ENCODE results near the gene ADSS2.

ADSS2 gene

GRCh38 chr1:244436336-244437085 is 15.2 kb downstream of the ADSS2 start:
- H3K27ac ChIP-seq (ENCODE audit: poor library complexity, severe bottlenecking), result peak overlapping the region; percentile 69

GRCh38 chr1:244435562-244436205 is 16.0 kb downstream of the ADSS2 start:
- no peaks in the 10 kb centered on the region for H3K27me3 ChIP-seq (ENCODE audit: insufficient read depth, poor library complexity, severe bottlenecking)
- ATAC-seq (ENCODE audit: low read depth) (peak; percentile 60), DNase-seq (ENCODE audit: low spot score) (no peak)
- peaks cover 37% of the 10 kb centered on the region for H3K4me1 ChIP-seq (ENCODE audit: insufficient read depth, poor library complexity, severe bottlenecking)
- no peaks in the 10 kb centered on the region for H3K9me3 ChIP-seq (ENCODE audit: severe bottlenecking)
- no peak for TF ChIP-seq CTCF (IDR thresholded peaks at IDR 0.05; ENCODE audit: poor library complexity, severe bottlenecking)
- peak overlapping the region; percentile 69 for H3K27ac ChIP-seq (ENCODE audit: poor library complexity, severe bottlenecking)
- no peak overlapping the region for H3K4me3 ChIP-seq (ENCODE audit: severe bottlenecking)
- peaks cover 47% of the 10 kb centered on the region for H3K36me3 ChIP-seq (ENCODE audit: low read depth)

More at GRCh38 chr1:244436336-244437085, 15.2 kb downstream of the ADSS2 start:
- Histone ChIP-seq H3K36me3 (ENCODE audit: low read depth) (peaks cover 41% of the 10 kb centered on the region), H3K9me3 (ENCODE audit: severe bottlenecking) (no peaks in the 10 kb centered on the region), H3K27me3 (ENCODE audit: insufficient read depth, poor library complexity, severe bottlenecking) (no peaks in the 10 kb centered on the region), H3K4me3 (ENCODE audit: severe bottlenecking) (no peak overlapping the region), H3K4me1 (ENCODE audit: insufficient read depth, poor library complexity, severe bottlenecking) (peaks cover 37% of the 10 kb centered on the region)
- ATAC-seq (ENCODE audit: low read depth), result peak; percentile 61
- no peak for TF ChIP-seq CTCF (IDR thresholded peaks at IDR 0.05; ENCODE audit: poor library complexity, severe bottlenecking)
- DNase-seq (ENCODE audit: low spot score), result no peak

- Histone ChIP-seq H3K4me1 (ENCODE audit: insufficient read depth, poor library complexity, severe bottlenecking) (peaks cover 8% of the 10 kb centered on the region), H3K27ac (ENCODE audit: poor library complexity, severe bottlenecking) (no peak overlapping the region), H3K4me3 (ENCODE audit: severe bottlenecking) (no peak overlapping the region), H3K36me3 (ENCODE audit: low read depth) (peaks cover 50% of the 10 kb centered on the region), H3K9me3 (ENCODE audit: severe bottlenecking) (no peaks in the 10 kb centered on the region), H3K27me3 (ENCODE audit: insufficient read depth, poor library complexity, severe bottlenecking) (no peaks in the 10 kb centered on the region)
- DNase-seq (ENCODE audit: low spot score), result no peak
- no peak for TF ChIP-seq CTCF (IDR thresholded peaks at IDR 0.05; ENCODE audit: poor library complexity, severe bottlenecking)
- no peak for ATAC-seq (ENCODE audit: low read depth)
These were observed 20.5 kb downstream of the ADSS2 start for GRCh38 chr1:244431166-244431565.

- H3K36me3 ChIP-seq (ENCODE audit: low read depth), result peaks cover 39% of the 10 kb centered on the region
- DNase-seq (ENCODE audit: low spot score), result no peak
- H3K4me3 ChIP-seq (ENCODE audit: severe bottlenecking), result no peak overlapping the region
- no peaks in the 10 kb centered on the region for H3K4me1 ChIP-seq (ENCODE audit: insufficient read depth, poor library complexity, severe bottlenecking)
- no peak for TF ChIP-seq CTCF (IDR thresholded peaks at IDR 0.05; ENCODE audit: poor library complexity, severe bottlenecking)
- H3K27me3 ChIP-seq (ENCODE audit: insufficient read depth, poor library complexity, severe bottlenecking), result no peaks in the 10 kb centered on the region
- H3K9me3 ChIP-seq (ENCODE audit: severe bottlenecking), result no peaks in the 10 kb centered on the region
- no peak overlapping the region for H3K27ac ChIP-seq (ENCODE audit: poor library complexity, severe bottlenecking)
- no peak for ATAC-seq (ENCODE audit: low read depth)
These were observed 21.9 kb downstream of the ADSS2 start for GRCh38 chr1:244429818-244430217.

GRCh38 chr1:244427647-244428046 is 24.1 kb downstream of the ADSS2 start:
- DNase-seq (ENCODE audit: low spot score) (no peak), ATAC-seq (ENCODE audit: low read depth) (no peak)
- H3K36me3 ChIP-seq (ENCODE audit: low read depth), result peaks cover 39% of the 10 kb centered on the region
- H3K27me3 ChIP-seq (ENCODE audit: insufficient read depth, poor library complexity, severe bottlenecking), result no peaks in the 10 kb centered on the region
- H3K9me3 ChIP-seq (ENCODE audit: severe bottlenecking), result no peaks in the 10 kb centered on the region
- no peak for TF ChIP-seq CTCF (IDR thresholded peaks at IDR 0.05; ENCODE audit: poor library complexity, severe bottlenecking)
- H3K4me3 ChIP-seq (ENCODE audit: severe bottlenecking), result no peak overlapping the region
- no peak overlapping the region for H3K27ac ChIP-seq (ENCODE audit: poor library complexity, severe bottlenecking)
- no peaks in the 10 kb centered on the region for H3K4me1 ChIP-seq (ENCODE audit: insufficient read depth, poor library complexity, severe bottlenecking)
